HEK293 (cell line): ENCODE measurements around the gene PRDX3.

Source experiments
- YY1 ChIP-seq: fragments of 450-650 bp; formaldehyde crosslinking; IDR thresholded peaks from 2 replicates; pipeline ENCODE4 v1.5.1; 2018; ENCODE audit warnings: missing biosample characterization, missing genetic modification characterization
- ZNF169 ChIP-seq: fragments of 450-650 bp; formaldehyde crosslinking; IDR thresholded peaks from 2 replicates; pipeline ENCODE4 v1.5.1; 2016; ENCODE audit warnings: missing biosample characterization, missing genetic modification characterization
- ZNF24 ChIP-seq: fragments of 450-650 bp; formaldehyde crosslinking; IDR thresholded peaks from 2 replicates; pipeline ENCODE4 v1.5.1; 2016; ENCODE audit warnings: missing biosample characterization, missing genetic modification characterization
- ZNF274 ChIP-seq, 2 experiments: fragments of 200-500 bp in 1 of 2; fragments of 450-650 bp in 1 of 2; sonication (Bioruptor generic) in 1 of 2; formaldehyde crosslinking in 1 of 2; IDR thresholded peaks; 2 replicates each; pipeline versions ENCODE4 v1.5.1 to v1.6.1; 2014 to 2016; ENCODE audit warnings: borderline replicate concordance in 1 of 2, inconsistent platforms in 1 of 2, low read length in 1 of 2, missing biosample characterization in 1 of 2, missing genetic modification characterization in 1 of 2
- ZNF530 ChIP-seq: fragments of 450-650 bp; formaldehyde crosslinking; IDR thresholded peaks from 2 replicates; pipeline ENCODE4 v1.5.1; 2016; ENCODE audit warnings: low read depth, missing biosample characterization, missing genetic modification characterization
- ZNF585B ChIP-seq: fragments of 450-650 bp; formaldehyde crosslinking; IDR thresholded peaks from 2 replicates; pipeline ENCODE4 v1.5.1; 2016; ENCODE audit warnings: missing biosample characterization, missing genetic modification characterization
- TF ChIP-seq, protein P1 (sequence below): fragments of 450-650 bp; formaldehyde crosslinking; IDR thresholded peaks from 2 replicates; pipeline ENCODE4 v1.5.1; 2016; ENCODE audit warnings: missing biosample characterization, missing genetic modification characterization
- TF ChIP-seq, protein P2 (sequence below): fragments of 450-650 bp; formaldehyde crosslinking; IDR thresholded peaks from 2 replicates; pipeline ENCODE4 v1.5.1; 2016; ENCODE audit warnings: missing biosample characterization, missing genetic modification characterization
- TF ChIP-seq, protein P3 (sequence below): fragments of 450-650 bp; formaldehyde crosslinking; IDR thresholded peaks from 2 replicates; pipeline ENCODE4 v1.5.1; 2016; ENCODE audit warnings: missing biosample characterization, missing genetic modification characterization
- TF ChIP-seq, protein P4 (sequence below): fragments of 450-650 bp; formaldehyde crosslinking; IDR thresholded peaks from 2 replicates; pipeline ENCODE4 v1.5.1; 2016; ENCODE audit warnings: missing biosample characterization, missing genetic modification characterization
- TF ChIP-seq, protein P5 (sequence below): fragments of 450-650 bp; formaldehyde crosslinking; IDR thresholded peaks from 2 replicates; pipeline ENCODE4 v1.5.1; 2016; ENCODE audit warnings: missing biosample characterization, missing genetic modification characterization, low read depth
- TF ChIP-seq, protein P6 (sequence below): fragments of 450-650 bp; formaldehyde crosslinking; IDR thresholded peaks from 2 replicates; pipeline ENCODE4 v1.5.1; 2016; ENCODE audit warnings: missing biosample characterization, missing genetic modification characterization, low read depth
- TF ChIP-seq, protein P7 (sequence below): fragments of 450-650 bp; IDR thresholded peaks from 2 replicates; pipeline ENCODE4 v1.5.1; 2018; ENCODE audit warnings: missing biosample characterization, missing genetic modification characterization
- TF ChIP-seq, protein P8 (sequence below): fragments of 450-650 bp; formaldehyde crosslinking; IDR thresholded peaks from 2 replicates; pipeline ENCODE4 v1.5.1; 2017; ENCODE audit warnings: missing biosample characterization, missing genetic modification characterization

DNA sequence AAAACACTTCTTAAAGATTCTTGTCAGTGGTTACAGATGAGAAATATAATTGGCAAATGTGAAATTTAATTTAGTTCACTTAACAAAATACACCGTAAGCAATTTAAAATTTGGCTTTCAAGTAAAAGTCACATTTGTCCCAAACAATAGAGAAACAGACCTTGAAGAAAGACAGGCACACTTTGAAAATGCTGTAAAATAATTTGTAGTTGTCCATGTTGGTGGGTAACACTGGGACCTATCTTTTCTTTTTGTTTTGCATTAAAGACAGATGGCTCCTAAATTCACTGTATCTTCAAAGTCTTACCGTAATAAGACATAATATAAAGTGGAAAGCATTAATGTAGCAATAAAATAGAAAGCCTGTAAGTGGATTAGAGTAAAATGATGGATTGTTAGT, 32.0 kb upstream of the PRDX3 start:
- TF ChIP-seq, protein P1, sequence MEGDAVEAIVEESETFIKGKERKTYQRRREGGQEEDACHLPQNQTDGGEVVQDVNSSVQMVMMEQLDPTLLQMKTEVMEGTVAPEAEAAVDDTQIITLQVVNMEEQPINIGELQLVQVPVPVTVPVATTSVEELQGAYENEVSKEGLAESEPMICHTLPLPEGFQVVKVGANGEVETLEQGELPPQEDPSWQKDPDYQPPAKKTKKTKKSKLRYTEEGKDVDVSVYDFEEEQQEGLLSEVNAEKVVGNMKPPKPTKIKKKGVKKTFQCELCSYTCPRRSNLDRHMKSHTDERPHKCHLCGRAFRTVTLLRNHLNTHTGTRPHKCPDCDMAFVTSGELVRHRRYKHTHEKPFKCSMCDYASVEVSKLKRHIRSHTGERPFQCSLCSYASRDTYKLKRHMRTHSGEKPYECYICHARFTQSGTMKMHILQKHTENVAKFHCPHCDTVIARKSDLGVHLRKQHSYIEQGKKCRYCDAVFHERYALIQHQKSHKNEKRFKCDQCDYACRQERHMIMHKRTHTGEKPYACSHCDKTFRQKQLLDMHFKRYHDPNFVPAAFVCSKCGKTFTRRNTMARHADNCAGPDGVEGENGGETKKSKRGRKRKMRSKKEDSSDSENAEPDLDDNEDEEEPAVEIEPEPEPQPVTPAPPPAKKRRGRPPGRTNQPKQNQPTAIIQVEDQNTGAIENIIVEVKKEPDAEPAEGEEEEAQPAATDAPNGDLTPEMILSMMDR (tag by site-specific recombination) = no peak
- TF ChIP-seq, protein P2, sequence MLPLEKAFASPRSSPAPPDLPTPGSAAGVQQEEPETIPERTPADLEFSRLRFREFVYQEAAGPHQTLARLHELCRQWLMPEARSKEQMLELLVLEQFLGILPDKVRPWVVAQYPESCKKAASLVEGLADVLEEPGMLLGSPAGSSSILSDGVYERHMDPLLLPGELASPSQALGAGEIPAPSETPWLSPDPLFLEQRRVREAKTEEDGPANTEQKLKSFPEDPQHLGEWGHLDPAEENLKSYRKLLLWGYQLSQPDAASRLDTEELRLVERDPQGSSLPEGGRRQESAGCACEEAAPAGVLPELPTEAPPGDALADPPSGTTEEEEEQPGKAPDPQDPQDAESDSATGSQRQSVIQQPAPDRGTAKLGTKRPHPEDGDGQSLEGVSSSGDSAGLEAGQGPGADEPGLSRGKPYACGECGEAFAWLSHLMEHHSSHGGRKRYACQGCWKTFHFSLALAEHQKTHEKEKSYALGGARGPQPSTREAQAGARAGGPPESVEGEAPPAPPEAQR = no peak
- TF ChIP-seq, protein P3, sequence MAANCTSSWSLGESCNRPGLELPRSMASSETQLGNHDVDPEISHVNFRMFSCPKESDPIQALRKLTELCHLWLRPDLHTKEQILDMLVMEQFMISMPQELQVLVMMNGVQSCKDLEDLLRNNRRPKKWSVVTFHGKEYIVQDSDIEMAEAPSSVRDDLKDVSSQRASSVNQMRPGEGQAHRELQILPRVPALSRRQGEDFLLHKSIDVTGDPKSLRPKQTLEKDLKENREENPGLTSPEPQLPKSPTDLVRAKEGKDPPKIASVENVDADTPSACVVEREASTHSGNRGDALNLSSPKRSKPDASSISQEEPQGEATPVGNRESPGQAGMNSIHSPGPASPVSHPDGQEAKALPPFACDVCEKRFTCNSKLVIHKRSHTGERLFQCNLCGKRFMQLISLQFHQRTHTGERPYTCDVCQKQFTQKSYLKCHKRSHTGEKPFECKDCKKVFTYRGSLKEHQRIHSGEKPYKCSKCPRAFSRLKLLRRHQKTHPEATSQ (tag by site-specific recombination) = no peak
- TF ChIP-seq ZNF274 (IDR thresholded peaks at IDR 0.05; ENCODE audit: low read length) (no peak), ZNF274 (tag by site-specific recombination; IDR thresholded peaks at IDR 0.05; ENCODE audit: borderline replicate concordance) (no peak), ZNF530 (tag by site-specific recombination) (no peak), ZNF24 (tag by site-specific recombination) (no peak), YY1 (no peak), ZNF169 (tag by site-specific recombination) (no peak), ZNF585B (tag by site-specific recombination) (no peak)
- TF ChIP-seq, protein P4, sequence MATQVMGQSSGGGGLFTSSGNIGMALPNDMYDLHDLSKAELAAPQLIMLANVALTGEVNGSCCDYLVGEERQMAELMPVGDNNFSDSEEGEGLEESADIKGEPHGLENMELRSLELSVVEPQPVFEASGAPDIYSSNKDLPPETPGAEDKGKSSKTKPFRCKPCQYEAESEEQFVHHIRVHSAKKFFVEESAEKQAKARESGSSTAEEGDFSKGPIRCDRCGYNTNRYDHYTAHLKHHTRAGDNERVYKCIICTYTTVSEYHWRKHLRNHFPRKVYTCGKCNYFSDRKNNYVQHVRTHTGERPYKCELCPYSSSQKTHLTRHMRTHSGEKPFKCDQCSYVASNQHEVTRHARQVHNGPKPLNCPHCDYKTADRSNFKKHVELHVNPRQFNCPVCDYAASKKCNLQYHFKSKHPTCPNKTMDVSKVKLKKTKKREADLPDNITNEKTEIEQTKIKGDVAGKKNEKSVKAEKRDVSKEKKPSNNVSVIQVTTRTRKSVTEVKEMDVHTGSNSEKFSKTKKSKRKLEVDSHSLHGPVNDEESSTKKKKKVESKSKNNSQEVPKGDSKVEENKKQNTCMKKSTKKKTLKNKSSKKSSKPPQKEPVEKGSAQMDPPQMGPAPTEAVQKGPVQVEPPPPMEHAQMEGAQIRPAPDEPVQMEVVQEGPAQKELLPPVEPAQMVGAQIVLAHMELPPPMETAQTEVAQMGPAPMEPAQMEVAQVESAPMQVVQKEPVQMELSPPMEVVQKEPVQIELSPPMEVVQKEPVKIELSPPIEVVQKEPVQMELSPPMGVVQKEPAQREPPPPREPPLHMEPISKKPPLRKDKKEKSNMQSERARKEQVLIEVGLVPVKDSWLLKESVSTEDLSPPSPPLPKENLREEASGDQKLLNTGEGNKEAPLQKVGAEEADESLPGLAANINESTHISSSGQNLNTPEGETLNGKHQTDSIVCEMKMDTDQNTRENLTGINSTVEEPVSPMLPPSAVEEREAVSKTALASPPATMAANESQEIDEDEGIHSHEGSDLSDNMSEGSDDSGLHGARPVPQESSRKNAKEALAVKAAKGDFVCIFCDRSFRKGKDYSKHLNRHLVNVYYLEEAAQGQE = no peak
- TF ChIP-seq, protein P5, sequence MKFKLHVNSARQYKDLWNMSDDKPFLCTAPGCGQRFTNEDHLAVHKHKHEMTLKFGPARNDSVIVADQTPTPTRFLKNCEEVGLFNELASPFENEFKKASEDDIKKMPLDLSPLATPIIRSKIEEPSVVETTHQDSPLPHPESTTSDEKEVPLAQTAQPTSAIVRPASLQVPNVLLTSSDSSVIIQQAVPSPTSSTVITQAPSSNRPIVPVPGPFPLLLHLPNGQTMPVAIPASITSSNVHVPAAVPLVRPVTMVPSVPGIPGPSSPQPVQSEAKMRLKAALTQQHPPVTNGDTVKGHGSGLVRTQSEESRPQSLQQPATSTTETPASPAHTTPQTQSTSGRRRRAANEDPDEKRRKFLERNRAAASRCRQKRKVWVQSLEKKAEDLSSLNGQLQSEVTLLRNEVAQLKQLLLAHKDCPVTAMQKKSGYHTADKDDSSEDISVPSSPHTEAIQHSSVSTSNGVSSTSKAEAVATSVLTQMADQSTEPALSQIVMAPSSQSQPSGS (tag by site-specific recombination) = no peak
- TF ChIP-seq, protein P6, sequence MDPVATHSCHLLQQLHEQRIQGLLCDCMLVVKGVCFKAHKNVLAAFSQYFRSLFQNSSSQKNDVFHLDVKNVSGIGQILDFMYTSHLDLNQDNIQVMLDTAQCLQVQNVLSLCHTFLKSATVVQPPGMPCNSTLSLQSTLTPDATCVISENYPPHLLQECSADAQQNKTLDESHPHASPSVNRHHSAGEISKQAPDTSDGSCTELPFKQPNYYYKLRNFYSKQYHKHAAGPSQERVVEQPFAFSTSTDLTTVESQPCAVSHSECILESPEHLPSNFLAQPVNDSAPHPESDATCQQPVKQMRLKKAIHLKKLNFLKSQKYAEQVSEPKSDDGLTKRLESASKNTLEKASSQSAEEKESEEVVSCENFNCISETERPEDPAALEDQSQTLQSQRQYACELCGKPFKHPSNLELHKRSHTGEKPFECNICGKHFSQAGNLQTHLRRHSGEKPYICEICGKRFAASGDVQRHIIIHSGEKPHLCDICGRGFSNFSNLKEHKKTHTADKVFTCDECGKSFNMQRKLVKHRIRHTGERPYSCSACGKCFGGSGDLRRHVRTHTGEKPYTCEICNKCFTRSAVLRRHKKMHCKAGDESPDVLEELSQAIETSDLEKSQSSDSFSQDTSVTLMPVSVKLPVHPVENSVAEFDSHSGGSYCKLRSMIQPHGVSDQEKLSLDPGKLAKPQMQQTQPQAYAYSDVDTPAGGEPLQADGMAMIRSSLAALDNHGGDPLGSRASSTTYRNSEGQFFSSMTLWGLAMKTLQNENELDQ = no peak
- TF ChIP-seq, protein P7, sequence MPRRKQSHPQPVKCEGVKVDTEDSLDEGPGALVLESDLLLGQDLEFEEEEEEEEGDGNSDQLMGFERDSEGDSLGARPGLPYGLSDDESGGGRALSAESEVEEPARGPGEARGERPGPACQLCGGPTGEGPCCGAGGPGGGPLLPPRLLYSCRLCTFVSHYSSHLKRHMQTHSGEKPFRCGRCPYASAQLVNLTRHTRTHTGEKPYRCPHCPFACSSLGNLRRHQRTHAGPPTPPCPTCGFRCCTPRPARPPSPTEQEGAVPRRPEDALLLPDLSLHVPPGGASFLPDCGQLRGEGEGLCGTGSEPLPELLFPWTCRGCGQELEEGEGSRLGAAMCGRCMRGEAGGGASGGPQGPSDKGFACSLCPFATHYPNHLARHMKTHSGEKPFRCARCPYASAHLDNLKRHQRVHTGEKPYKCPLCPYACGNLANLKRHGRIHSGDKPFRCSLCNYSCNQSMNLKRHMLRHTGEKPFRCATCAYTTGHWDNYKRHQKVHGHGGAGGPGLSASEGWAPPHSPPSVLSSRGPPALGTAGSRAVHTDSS (tag by site-specific recombination) = no peak
- TF ChIP-seq, protein P8, sequence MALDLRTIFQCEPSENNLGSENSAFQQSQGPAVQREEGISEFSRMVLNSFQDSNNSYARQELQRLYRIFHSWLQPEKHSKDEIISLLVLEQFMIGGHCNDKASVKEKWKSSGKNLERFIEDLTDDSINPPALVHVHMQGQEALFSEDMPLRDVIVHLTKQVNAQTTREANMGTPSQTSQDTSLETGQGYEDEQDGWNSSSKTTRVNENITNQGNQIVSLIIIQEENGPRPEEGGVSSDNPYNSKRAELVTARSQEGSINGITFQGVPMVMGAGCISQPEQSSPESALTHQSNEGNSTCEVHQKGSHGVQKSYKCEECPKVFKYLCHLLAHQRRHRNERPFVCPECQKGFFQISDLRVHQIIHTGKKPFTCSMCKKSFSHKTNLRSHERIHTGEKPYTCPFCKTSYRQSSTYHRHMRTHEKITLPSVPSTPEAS (tag by site-specific recombination) = no peak
